Measurements from ENCODE around the gene TMEM108.

GRCh38 chr3:133135306-133135705, 97.1 kb downstream of the TMEM108 start:
- TF ChIP-seq CTCF (optimal IDR thresholded peaks at IDR 0.05 in 1 of 3, IDR thresholded peaks at IDR 0.05 in 1 of 3, conservative IDR thresholded peaks at IDR 0.05 in 1 of 3; ENCODE audit: extremely low read depth in 1 of 3, insufficient read depth in 2 of 3, low read length in 3 of 3) (no peak), EZH2 (IDR thresholded peaks at IDR 0.05; ENCODE audit: low read length) (no peak)

All from keratinocyte (primary cell).